Measurements from ENCODE around the gene HPSE2.

HPSE2 gene

DNA sequence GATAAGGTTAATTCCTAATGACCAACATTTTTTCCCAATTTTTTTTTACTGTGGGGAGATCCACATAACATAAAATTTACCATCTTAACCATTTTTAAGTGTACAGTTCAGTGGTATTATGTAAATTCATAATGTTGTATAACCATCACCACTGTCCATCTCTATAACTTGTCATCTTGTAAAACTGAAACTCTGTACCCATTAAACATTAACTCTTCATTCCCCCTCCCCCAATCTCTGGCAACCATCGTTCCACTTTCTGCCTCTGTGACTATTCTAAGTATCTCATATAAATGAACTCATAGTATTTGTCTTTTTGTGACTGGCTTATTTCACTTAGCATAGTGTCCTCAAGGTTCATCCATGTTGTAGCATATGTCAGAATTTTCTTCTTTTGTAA, 742.9 kb downstream of the HPSE2 start:
- TF ChIP-seq, protein P1, sequence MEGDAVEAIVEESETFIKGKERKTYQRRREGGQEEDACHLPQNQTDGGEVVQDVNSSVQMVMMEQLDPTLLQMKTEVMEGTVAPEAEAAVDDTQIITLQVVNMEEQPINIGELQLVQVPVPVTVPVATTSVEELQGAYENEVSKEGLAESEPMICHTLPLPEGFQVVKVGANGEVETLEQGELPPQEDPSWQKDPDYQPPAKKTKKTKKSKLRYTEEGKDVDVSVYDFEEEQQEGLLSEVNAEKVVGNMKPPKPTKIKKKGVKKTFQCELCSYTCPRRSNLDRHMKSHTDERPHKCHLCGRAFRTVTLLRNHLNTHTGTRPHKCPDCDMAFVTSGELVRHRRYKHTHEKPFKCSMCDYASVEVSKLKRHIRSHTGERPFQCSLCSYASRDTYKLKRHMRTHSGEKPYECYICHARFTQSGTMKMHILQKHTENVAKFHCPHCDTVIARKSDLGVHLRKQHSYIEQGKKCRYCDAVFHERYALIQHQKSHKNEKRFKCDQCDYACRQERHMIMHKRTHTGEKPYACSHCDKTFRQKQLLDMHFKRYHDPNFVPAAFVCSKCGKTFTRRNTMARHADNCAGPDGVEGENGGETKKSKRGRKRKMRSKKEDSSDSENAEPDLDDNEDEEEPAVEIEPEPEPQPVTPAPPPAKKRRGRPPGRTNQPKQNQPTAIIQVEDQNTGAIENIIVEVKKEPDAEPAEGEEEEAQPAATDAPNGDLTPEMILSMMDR (IDR thresholded peaks at IDR 0.05; ENCODE audit: low read depth, low read length) = no peak
- no peak for TF ChIP-seq EZH2phosphoT487 (IDR thresholded peaks at IDR 0.05; ENCODE audit: low read depth)
- Histone ChIP-seq H3K9ac (ENCODE audit: low read length) (no peak overlapping the region), H3K36me3 (replicated peaks; ENCODE audit: low read depth, low read length) (no peaks in the 10 kb centered on the region), H3K27ac (ENCODE audit: low read length) (no peak overlapping the region), H3K4me2 (ENCODE audit: low read length) (no peak overlapping the region), H3K4me3 (ENCODE audit: low read length) (no peak overlapping the region), H3K79me2 (ENCODE audit: low read length) (no peaks in the 10 kb centered on the region), H4K20me1 (ENCODE audit: insufficient read depth, low read length) (no peaks in the 10 kb centered on the region), H3K27me3 (ENCODE audit: low read depth, low read length) (no peaks in the 10 kb centered on the region), H2AFZ (ENCODE audit: low read depth, low read length) (no peak overlapping the region), H3K9me3 (ENCODE audit: insufficient read depth, low read length) (no peaks in the 10 kb centered on the region), H3K4me1 (ENCODE audit: low read length) (0 out of 2 replicates have a peak, but pooled peaks cover 4% of the 10 kb centered on the region)

DNA sequence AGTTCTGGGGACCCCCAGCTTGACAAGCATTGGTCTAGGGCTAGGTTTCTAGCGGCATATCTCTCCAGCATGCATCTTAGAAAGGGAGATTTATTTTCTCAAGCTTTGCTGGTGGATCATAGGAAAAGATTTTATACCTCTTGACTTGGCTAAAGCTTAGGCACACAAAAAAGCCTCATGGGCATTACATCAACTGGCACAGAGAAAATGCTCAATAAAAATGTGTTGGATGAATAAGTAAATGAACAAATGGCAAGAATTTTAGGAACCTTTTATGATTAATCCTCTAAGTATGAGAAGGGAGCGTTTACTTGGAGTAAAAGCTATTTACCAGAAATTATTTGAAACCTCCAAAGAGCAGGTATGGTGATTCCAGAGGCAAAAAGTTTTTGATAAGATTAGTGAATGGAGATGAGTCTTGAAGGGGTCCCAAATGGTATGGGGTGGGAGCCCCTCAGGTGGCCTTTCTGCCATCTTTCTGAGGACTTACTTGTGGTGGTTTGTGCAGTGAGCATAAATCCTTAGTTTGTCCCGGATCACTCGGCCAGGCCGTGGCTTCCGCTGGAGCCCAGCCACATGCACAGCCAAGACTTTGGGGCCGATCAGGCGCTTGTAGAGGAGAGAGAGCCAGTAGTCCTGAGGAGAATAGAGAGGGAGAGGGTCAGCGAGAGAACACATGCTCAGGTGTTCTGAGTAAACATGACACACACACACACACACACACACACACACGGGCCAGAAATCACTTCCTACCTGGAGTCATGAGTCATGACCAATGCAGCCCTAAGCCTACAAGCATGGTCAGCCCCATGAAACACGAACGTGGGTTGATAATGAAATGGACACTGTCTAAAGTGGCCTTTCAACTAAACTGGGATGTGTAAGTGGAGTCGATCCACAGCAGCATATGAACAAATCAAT, 745.8 kb downstream of the HPSE2 start:
- no peaks in the 10 kb centered on the region for H3K79me2 ChIP-seq (ENCODE audit: low read length)
- H4K20me1 ChIP-seq (ENCODE audit: insufficient read depth, low read length) = no peaks in the 10 kb centered on the region
- no peaks in the 10 kb centered on the region for H3K27me3 ChIP-seq (ENCODE audit: low read depth, low read length)
- H3K27ac ChIP-seq (ENCODE audit: low read length) = no peak overlapping the region
- H3K4me1 ChIP-seq (ENCODE audit: low read length) = 0 out of 2 replicates have a peak, but pooled peaks cover 4% of the 10 kb centered on the region
- H3K9me3 ChIP-seq (ENCODE audit: insufficient read depth, low read length) = no peaks in the 10 kb centered on the region
- no peak overlapping the region for H3K9ac ChIP-seq (ENCODE audit: low read length)
- TF ChIP-seq EZH2phosphoT487 (IDR thresholded peaks at IDR 0.05; ENCODE audit: low read depth) = no peak
- TF ChIP-seq, protein P1 (IDR thresholded peaks at IDR 0.05; ENCODE audit: low read depth, low read length) = no peak
- no peak overlapping the region for H3K4me2 ChIP-seq (ENCODE audit: low read length)
- H3K36me3 ChIP-seq (replicated peaks; ENCODE audit: low read depth, low read length) = no peaks in the 10 kb centered on the region
- no peak overlapping the region for H3K4me3 ChIP-seq (ENCODE audit: low read length)
- no peak overlapping the region for H2AFZ ChIP-seq (ENCODE audit: low read depth, low read length)

DNA sequence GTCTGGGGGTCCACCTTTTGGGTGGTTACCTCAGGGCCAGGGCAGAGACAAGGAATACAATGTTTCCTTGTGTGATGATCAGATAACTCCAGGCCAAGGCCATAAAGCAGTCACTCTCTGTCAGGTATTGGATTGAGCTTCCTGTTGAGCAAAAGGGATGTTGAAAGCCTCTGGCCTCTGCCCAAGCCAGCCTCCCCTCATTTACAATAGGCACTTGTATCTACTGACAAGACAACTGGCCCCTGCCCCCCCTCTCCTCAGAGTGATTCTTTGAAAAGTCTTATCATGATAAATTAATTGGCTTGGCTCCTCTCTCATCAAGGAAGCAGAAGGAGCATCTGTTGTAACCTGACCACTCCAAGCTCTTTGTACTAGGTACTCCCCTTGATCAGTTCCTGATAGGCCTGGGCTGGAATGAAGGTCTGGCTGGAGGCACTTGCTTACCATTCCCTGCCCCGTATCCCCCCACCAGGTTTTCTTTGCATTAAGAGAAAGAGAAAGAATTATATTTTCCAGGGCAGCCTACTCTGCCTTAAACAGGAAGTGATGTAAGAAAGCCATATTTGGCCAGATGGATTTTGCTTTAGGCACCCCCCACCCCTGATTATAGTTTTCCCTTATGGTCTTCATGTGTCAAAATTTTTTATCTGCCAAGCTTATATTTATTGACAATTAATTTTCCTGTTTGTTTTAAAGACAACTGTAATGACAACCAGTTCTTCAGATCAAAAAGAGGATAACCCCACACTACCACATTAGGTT, 746.8 kb downstream of the HPSE2 start:
- TF ChIP-seq, protein P1 (IDR thresholded peaks at IDR 0.05; ENCODE audit: low read depth, low read length) = no peak
- TF ChIP-seq EZH2phosphoT487 (IDR thresholded peaks at IDR 0.05; ENCODE audit: low read depth) = no peak
- H3K79me2 ChIP-seq (ENCODE audit: low read length) = no peaks in the 10 kb centered on the region
- H3K27me3 ChIP-seq (ENCODE audit: low read depth, low read length) = no peaks in the 10 kb centered on the region

DNA sequence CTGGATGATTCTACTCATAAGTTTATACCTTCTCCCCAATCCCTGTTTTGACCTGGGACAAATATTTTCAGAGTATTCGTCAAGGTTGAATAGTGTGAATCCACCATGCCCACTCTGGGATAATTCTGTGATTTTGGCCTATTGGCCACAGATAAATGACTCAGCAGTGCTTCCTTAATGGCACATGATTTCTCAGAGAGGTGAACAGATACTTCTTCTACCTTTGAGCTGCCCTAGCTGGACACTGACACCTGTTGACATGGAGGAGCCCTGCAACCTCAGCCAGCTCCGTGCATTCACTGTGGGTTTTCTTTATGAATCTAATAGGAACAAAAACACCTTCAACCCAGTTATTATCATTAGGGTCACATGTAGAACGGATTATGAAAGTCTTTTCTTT, 748.0 kb downstream of the HPSE2 start:
- Histone ChIP-seq H3K9me3 (ENCODE audit: insufficient read depth, low read length) (no peaks in the 10 kb centered on the region), H3K27me3 (ENCODE audit: low read depth, low read length) (no peaks in the 10 kb centered on the region), H4K20me1 (ENCODE audit: insufficient read depth, low read length) (no peaks in the 10 kb centered on the region), H3K4me1 (ENCODE audit: low read length) (no peaks in the 10 kb centered on the region), H2AFZ (ENCODE audit: low read depth, low read length) (no peak overlapping the region), H3K79me2 (ENCODE audit: low read length) (no peaks in the 10 kb centered on the region), H3K4me3 (ENCODE audit: low read length) (no peak overlapping the region), H3K36me3 (replicated peaks; ENCODE audit: low read depth, low read length) (no peaks in the 10 kb centered on the region), H3K4me2 (ENCODE audit: low read length) (no peak overlapping the region), H3K27ac (ENCODE audit: low read length) (no peak overlapping the region), H3K9ac (ENCODE audit: low read length) (no peak overlapping the region)
- TF ChIP-seq EZH2phosphoT487 (IDR thresholded peaks at IDR 0.05; ENCODE audit: low read depth) = no peak
- TF ChIP-seq, protein P1 (IDR thresholded peaks at IDR 0.05; ENCODE audit: low read depth, low read length) = no peak

More for the DNA sequence above, 746.8 kb downstream of the HPSE2 start:
- Histone ChIP-seq H3K4me3 (ENCODE audit: low read length) (no peak overlapping the region), H2AFZ (ENCODE audit: low read depth, low read length) (no peak overlapping the region), H3K27ac (ENCODE audit: low read length) (no peak overlapping the region), H3K9ac (ENCODE audit: low read length) (no peak overlapping the region), H3K4me2 (ENCODE audit: low read length) (no peak overlapping the region), H4K20me1 (ENCODE audit: insufficient read depth, low read length) (no peaks in the 10 kb centered on the region), H3K9me3 (ENCODE audit: insufficient read depth, low read length) (no peaks in the 10 kb centered on the region), H3K36me3 (replicated peaks; ENCODE audit: low read depth, low read length) (no peaks in the 10 kb centered on the region), H3K4me1 (ENCODE audit: low read length) (0 out of 2 replicates have a peak, but pooled peaks cover 4% of the 10 kb centered on the region)
